HG02870 (cell line): ENCODE measurements around the gene SCYGR5.
"Not testable (repeated sequence)": the region's sequence is repeated elsewhere in the genome, so short reads cannot be mapped to it uniquely, and the experiment has no call there.

Experiments used
- ATAC-seq: cut with Tn5 transposase; IDR thresholded peaks from one replicate; pipeline ENCODE4 v1.9.1; 2021; ENCODE audit warnings: mild to moderate bottlenecking, moderate library complexity; ENCODE audit not compliant: unreplicated experiment

Gene SCYGR5

GRCh38 chr2:227666631-227667170, at the start of gene SCYGR5:
Gene SCYGR5, plus strand, starts transcription at chr2:227666804. Its CDS starts 0 bp downstream, at chr2:227666804.
- ATAC-seq, result not testable (repeated sequence)

GRCh38 chr2:227617316-227618230, 49.0 kb upstream of the SCYGR5 start, which contains the start of gene SCYGR4:
Gene SCYGR4, plus strand, starts transcription at chr2:227617498. Its CDS starts 0 bp downstream, at chr2:227617498.
- no peak for ATAC-seq

DNA sequence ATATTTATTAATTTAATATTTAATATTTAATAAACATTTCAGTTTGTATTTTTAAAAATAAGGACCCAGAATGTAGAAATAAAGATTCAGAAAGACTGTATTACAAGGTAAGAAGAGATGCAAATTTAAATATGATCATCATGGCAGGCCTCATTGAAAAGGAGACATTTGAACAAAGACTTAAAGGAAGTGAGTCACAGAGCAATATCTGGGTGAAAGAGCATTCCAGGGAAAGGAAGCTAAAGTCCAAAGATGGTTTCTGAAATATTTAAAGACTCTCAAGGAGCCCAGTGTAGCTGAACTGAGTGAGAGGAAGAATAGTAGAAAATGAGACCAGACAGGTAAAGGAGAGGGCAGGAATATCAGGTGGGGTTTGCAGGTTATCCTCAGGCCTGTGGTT, 43.4 kb upstream of the SCYGR5 start:
- no peak for ATAC-seq

DNA sequence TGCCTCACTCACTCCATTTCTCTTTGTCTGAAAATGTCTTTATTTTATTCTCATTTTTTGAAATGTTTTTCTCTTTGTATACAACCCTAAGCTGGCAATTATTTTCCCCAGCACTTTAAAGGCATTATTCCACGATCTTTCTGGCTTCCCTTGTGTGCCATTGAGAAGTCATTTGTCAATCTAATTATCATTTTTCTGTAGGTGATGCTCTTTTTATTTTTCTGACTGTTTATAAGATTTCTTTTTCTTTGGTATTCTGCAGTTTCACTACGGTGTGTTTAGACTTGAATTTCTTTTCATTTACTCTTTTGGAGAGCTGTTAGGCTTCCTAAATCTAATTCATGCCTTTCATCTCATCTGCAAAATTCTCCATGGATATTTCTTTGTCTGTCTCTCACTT, 41.2 kb upstream of the SCYGR5 start:
- no peak for ATAC-seq

GRCh38 chr2:227626580-227627151, 39.9 kb upstream of the SCYGR5 start:
- ATAC-seq, result no peak

- peak; percentile 100 for ATAC-seq
Observed at GRCh38 chr2:227627769-227628168, 38.8 kb upstream of the SCYGR5 start.

GRCh38 chr2:227629435-227629834, 37.2 kb upstream of the SCYGR5 start:
- ATAC-seq, result no peak

GRCh38 chr2:227630322-227630721, 36.3 kb upstream of the SCYGR5 start:
- ATAC-seq, result no peak

GRCh38 chr2:227632827-227633226, 33.8 kb upstream of the SCYGR5 start:
- ATAC-seq, result no peak

DNA sequence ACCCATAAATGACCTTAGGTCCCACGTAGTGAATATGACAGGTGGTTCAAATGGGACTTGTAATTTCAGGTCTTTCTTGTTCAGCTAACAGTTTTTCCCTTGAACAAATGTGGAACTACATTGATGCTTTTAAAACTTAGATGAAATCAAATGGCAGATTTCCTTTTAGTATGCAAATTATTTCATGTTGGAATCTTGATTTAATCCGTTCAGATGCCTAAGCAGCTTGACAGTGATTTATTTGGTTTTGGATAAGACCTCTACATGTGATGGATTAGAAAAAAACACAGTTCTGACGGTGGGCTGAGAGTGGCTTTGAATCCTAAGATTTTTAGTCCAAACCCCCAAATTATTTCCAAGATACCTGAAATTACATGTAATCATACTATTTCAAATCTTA, 32.4 kb upstream of the SCYGR5 start:
- ATAC-seq, result no peak

DNA sequence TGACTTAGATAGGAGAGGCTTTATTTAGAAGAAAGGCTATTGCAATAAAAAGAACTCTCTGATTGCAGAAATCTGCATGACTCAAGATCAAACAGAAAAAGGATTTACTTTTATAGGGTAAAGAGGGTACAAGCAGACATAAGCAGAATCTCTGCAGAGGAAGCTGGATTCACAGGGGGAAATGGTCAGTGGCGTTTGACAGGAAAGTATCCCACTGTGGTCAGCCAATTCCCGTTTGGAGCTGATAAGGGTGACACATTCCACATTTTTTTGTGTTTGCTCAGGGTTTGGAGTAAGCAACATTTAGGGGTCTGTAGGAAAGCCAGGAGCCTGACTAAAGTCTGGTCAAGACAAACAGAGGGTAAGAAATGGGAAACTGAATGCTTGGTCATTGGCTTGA, 23.9 kb upstream of the SCYGR5 start:
- ATAC-seq, result no peak

GRCh38 chr2:227643990-227644551, 22.5 kb upstream of the SCYGR5 start:
- no peak for ATAC-seq

- no peak for ATAC-seq
Observed at GRCh38 chr2:227653419-227653818, 13.2 kb upstream of the SCYGR5 start.

- no peak for ATAC-seq
Observed at GRCh38 chr2:227654426-227654825, 12.2 kb upstream of the SCYGR5 start.

DNA sequence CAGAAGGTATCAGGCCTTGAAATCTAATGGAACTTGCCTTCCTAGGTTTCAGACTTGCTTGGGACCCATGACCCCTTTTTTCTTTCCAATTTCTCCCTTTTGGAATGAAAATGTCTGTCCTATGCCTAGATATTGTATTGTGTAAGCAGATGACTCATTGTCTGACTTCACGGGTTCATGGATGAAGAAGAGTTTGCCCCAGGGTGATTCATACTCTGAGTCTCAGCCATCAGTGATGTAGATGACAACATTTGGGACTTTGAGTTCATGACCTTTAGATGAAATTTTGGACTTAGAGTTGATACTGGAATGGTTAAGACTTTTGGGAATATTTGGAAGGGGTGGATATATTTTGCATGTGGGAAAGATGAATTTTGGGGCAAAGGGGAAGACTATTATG, 11.2 kb upstream of the SCYGR5 start:
- peak; percentile 47 for ATAC-seq

DNA sequence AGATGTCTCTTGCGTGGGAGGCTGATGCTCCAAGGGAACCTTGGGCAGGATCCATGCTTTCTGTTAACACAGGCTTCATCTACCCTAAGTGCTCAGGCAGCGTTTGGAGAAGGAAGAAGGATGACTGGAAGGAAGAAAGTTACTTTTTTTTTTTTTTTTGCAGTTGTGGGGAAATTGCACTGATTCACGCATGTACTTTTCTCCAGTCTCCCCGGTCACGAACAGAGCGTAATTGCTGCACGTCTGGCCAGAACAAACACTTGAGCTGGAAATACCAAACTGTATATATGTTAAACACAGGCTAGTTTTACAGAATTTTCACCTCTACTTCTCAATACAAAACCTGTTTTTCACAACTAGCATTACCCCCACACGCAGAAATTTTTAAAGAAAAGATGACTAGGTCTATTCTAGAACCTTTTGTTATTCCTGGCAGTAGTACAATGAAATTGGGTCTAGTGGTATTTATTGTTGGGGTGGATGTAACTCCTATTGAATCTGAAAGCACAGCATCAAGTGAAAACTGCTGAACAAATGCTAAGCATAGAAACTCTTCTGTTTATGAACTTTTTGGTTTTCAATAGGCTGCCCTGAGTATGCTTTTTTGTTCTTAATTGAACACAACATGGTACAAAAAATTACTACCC, 9.3 kb upstream of the SCYGR5 start:
- ATAC-seq, result no peak

- ATAC-seq, result no peak
Observed at GRCh38 chr2:227661025-227661649, 5.5 kb upstream of the SCYGR5 start.

DNA sequence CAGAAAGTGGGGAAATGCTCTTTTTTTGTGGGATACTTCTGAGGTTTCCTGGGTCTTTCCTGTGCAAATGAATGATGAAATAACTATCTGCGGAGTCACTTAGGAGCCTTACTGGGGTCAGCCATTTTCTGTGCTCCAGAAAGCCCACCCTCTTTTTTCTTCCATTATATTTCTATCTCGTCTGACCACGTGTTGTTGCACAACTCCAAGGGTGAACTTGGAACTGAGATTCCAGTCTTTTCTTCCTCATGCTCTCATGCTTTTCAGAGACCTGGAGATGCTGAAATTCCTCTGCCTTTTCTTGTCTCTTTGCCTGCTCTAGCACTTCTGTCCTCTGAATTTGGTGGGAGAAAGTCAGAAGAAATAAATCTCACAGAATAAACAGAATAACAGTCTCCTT, 4.8 kb upstream of the SCYGR5 start:
- ATAC-seq, result no peak

DNA sequence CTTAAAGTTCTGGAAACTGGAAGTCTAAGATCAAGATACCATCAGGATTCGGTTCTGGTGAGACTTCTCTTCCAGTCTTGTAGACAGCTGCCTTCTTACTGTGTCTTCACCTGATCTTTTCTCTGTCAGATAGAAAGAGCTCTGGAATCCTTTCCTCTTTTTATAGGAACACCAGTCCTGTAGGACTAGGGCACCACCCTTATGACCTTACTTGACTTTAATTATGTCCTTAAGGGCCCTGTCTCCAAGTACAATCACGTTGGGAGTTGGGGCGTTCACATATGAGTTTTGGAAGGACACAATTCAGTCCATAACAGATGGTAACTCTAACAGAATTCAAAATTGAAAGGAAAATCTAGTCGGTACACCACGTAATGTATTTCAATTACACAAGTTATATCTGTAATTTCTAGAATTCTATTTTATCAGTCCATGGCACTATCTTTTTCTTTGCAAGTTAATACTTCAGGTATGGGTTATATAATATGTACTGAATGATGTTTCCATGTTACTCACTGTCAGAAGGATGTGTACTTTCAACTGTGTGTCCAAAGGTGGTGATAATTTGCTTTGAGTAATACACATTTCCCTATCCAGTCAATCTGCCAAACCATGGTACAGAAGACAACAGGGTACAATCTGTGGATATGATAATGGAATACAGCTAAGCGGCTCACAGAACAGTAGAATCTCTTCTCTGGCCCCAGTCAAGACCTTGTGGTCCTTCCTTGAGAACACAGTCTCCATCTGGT, 1.2 kb upstream of the SCYGR5 start:
- ATAC-seq, result no peak
